Activated T-cell treated with anti-CD3 and anti-CD28 coated beads for 4 hours (primary cell): ENCODE data around the gene GALP.
"Not testable (repeated sequence)": the region's sequence is repeated elsewhere in the genome, so short reads cannot be mapped to it uniquely, and the experiment has no call there.

Experiments
- DNase-seq: peaks from one replicate; pipeline ENCODE4 v3.0.0-alpha.2; 2020

Gene GALP

GRCh38 chr19:56148955-56149655 lies 26.7 kb upstream of the GALP start:
- DNase-seq, result not testable (repeated sequence)

GRCh38 chr19:56149656-56150038 lies 26.2 kb upstream of the GALP start:
- no peak for DNase-seq

DNA sequence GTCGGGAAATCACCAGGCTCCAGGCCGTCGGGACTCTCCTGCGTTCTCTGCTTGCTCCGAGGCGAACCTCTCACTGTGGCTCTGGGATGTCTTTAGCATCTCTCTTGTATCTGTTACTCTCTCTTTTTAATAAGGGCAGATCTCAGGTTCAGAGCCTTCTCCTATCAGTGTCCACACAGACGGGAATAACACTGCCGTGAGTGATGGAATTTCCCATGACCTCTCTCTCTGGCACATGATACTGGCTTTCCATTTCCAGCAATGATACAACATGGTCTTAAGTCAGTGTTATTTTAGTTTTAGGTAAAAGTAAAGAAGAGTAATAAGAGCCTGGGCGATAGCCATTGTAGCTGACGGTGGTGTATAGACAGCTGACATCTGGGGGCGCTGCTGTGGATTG lies 25.4 kb upstream of the GALP start:
- no peak for DNase-seq

- DNase-seq, result no peak
Measured at GRCh38 chr19:56152644-56153043, 23.2 kb upstream of the GALP start.

- DNase-seq, result no peak
Measured at GRCh38 chr19:56153507-56153906, 22.3 kb upstream of the GALP start.

- DNase-seq, result no peak
Measured at GRCh38 chr19:56155124-56155687, 20.6 kb upstream of the GALP start.

DNA sequence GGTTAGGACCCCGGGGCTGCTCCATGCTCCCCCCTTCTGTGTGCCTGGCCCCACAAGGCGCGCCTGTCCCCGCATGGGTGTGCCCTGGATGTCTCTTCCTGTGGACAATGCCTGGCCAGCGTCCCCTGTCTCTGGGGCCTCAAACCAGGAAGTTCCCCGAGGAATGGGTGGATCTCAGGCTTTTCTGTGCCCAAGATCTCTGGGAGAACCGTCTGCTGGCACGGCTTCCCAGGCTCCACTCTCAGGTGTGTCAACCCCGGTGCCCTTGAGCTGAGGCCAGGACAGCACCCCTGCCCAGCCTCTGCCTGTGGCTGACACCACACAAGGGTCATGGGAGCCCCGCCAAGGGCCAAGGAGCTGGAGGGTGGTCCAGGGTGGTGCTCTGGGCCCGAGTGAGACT lies 19.0 kb upstream of the GALP start:
- DNase-seq, result no peak

- no peak for DNase-seq
Measured at GRCh38 chr19:56158170-56158757, 17.5 kb upstream of the GALP start.

DNA sequence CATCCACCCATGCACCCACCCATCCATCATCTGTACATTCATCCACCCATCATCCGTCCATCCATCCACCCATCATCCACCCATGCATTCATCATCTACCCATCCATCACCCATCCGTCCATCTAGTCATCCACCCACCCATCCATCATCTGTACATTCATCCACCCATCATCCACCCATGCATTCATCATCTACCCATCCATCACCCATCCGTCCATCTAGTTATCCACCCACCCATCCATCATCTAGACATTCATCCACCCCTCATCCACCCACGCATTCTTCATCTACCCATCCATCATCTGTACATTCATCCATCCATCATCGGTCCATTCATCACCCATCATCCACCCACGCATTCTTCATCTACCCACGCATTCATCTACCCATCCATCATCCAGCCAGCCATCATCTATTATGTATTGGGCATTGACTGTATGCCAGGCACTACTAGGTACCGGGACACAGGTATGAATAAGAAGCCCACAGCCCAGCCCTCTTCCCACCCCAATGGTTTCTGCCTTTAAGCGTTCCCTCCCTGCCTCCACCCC lies 16.7 kb upstream of the GALP start:
- no peak for DNase-seq

- DNase-seq, result no peak
Measured at GRCh38 chr19:56159622-56160271, 16.1 kb upstream of the GALP start.

DNA sequence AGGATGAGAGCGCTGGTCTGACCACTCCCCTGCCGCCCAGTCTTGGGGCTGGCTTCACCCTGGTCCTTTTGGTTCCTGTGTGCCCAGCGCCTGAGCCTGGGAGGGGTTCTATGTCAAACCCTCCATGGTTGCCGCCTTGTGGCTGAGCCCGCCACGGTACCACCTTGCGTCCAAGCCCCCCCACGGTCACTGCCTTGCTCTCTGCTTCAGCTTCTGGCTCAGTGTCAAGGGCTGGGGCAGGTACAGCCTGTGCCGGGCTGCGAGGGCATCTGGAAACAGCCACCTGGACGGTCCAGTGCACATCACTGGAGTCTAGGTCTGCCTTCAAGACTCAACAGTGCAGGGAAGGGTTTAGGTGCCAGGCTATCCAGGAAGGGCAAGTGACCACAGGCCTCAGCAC lies 14.3 kb upstream of the GALP start:
- DNase-seq, result no peak

- DNase-seq, result no peak
Measured at GRCh38 chr19:56162258-56162657, 13.6 kb upstream of the GALP start.

GRCh38 chr19:56163097-56163496 lies 12.7 kb upstream of the GALP start:
- DNase-seq, result no peak

GRCh38 chr19:56167064-56167578 lies 8.7 kb upstream of the GALP start:
- no peak for DNase-seq

DNA sequence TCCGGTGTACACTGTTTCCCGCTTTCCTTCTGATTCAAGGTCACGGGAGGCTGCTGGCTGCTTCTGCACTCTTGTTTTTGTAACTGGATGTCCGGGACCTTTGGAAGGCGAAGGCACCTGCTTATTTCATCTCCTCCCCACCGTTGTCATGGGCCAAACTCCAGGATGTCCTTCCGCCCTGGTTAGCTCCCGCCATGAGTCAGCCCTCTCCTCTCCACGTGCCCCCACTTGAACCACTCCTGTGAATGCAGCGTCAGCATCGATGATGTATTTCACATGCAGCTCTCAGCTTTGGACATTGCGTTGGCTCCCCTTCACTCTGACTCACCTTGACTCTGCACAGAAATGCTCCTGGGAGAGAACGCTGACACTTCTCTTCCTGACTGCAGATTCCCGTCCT lies 5.5 kb upstream of the GALP start:
- DNase-seq, result no peak

DNA sequence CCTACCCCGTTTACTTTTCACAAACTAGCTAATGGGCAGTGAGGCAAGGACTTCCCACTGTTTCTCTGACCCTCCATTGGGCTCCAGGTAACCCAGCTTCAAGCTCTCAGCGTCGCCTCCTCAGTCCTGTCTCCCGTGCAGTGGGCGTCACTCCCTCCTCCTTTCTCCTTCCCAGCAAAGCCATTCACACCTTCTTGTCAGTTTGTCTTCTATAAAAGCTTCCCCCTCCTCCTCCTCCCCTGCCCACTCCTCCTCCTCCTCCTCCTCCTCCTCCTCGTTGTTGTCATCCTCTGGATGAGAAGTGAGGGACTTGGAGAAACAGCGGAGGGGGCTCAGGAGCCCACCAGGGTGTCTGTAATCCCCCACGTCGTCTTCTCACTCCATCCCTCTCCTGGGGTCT lies 1.7 kb upstream of the GALP start:
- DNase-seq, result no peak

DNA sequence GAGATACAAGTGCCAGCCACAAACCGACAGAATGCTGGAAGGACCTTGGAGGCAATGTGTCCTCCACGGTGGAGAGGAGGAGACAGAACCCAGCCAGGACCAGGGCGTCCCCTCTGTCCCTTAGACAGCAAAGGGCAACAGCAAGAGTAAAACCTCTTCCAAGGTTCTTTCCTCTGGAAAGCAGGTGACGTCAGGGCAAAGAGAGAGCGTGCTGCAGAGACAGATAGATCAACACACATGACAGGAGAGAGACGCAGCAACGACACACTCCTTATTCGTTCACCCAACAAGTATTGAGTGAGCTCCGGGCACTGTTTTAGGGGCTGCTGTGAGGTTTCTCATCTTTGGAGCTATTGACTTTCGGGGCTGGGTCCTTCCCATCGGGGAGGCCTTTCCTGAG lies 1.3 kb upstream of the GALP start:
- DNase-seq, result no peak

- DNase-seq, result not testable (repeated sequence)
Measured at GRCh38 chr19:56176310-56176709, 502 bp downstream of the GALP start.

GRCh38 chr19:56176881-56177280 lies 1.1 kb downstream of the GALP start:
- DNase-seq, result no peak

- DNase-seq, result no peak
Measured at GRCh38 chr19:56177564-56178243, 1.9 kb downstream of the GALP start.

- DNase-seq, result no peak
Measured at GRCh38 chr19:56189785-56190184, 14.0 kb downstream of the GALP start.

- no peak for DNase-seq
Measured at GRCh38 chr19:56191115-56191514, 15.3 kb downstream of the GALP start.

DNA sequence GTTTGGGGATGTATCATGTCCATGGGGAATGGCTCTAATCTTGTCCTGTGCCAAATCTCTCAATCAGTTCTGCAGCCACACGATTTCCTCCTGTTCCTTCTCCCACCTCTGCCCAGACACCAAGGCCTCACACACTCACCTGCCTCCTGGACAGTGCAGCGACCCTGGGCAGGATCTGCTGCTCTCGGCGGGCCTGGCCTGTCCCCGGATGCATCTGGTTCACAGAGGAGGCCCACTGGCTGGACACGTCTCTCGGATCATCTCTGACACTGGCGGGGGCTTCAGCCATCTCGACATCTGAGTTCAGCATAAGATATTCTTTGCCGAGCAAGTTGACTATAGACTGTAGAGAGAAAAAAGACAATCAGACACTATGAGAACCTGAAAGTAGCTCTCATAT lies 15.9 kb downstream of the GALP start:
- no peak for DNase-seq
